Cardiac fibroblast (primary cell): Measurements from ENCODE around the gene NELL2.

Experiments used
- DNase-seq, 2 donors: peaks; one replicate each; pipeline versions ENCODE4 v3.0.0 to v3.0.0-alpha.2; 2010; ENCODE audit warnings: low read depth in 2 of 2
- H3K4me3 ChIP-seq, 2 donors: replicated peaks in 1 of 2; 1 replicate in 1 of 2; 2 replicates in 1 of 2; pipeline ENCODE4 v1.5.1; 2011; ENCODE audit warnings: low read depth in 2 of 2, low read length in 2 of 2, mild to moderate bottlenecking in 2 of 2, moderate library complexity in 1 of 2
- CTCF ChIP-seq: IDR thresholded peaks from one replicate; pipeline ENCODE4 v1.5.1; 2011; ENCODE audit warnings: low read depth, mild to moderate bottlenecking, low read length, inconsistent platforms

The NELL2 gene

DNA sequence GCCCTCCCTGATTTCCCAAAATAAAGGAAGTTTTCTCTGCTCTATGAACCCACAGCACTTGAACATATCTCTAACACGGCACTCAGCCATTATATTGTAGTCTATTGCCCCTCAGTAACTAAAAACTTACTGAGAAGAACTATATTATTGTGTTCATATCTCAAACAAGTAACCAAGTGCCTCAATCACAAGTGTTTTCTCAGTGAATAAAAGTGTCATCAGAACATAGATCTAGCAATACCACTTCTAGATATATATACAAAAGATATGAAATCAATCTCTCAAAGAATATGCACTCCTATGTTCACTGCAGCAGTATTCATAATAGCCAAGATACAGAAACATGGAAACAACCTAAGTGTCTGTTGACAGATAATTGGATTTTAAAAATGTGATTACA is 138.1 kb downstream of the NELL2 start:
- DNase-seq: no peak
- H3K4me3 ChIP-seq: no peak overlapping the region
- TF ChIP-seq CTCF: no peak

GRCh38 chr12:44728566-44728965 is 147.5 kb downstream of the NELL2 start:
- H3K4me3 ChIP-seq: no peak overlapping the region
- DNase-seq: no peak
- TF ChIP-seq CTCF: no peak

GRCh38 chr12:44720265-44720664 is 155.8 kb downstream of the NELL2 start:
- no peak for DNase-seq
- no peak for TF ChIP-seq CTCF
- H3K4me3 ChIP-seq: no peak overlapping the region

DNA sequence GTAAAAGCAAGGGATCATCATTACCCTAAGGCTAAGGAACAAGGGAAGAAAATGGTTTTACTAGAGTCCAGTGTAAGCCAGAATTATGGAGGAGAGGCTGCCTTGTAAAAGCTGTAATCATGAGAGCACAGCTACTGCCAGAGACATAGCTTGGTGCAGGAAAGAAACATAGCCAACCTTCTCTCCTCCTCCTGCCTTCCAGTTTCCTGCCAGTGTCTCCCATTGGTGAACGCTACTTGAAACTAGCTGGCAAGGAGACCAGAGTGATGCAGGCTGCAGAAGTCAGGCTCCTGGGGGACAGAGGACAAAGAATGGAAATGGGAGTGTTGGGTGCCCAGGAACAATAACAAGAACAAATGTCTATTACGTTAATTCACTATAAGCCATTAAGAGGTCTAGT is 158.5 kb downstream of the NELL2 start:
- H3K4me3 ChIP-seq: no peak overlapping the region
- DNase-seq: no peak
- TF ChIP-seq CTCF: no peak

DNA sequence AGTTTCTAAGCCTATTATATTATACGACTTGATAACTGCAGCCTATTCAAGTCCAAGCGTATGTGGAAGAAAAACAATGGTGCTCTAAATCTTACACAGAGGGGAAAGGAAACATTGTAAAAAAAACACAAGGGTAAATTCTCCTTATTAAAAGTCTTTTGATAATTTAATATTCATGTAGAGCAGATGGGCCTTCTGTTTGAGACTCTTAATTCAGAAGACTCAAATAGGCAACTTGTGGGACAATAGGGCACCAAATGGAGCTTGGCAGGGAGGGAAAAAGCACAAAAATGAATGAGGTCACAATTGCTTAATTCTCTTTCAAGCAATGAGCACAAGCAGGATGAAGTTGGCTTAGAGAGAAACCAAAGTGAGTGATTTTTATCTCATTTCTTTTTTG is 159.4 kb downstream of the NELL2 start:
- H3K4me3 ChIP-seq: no peak overlapping the region
- TF ChIP-seq CTCF: no peak
- no peak for DNase-seq

GRCh38 chr12:44711736-44712135 is 164.4 kb downstream of the NELL2 start:
- TF ChIP-seq CTCF: no peak
- no peak for DNase-seq

GRCh38 chr12:44709166-44709565 is 166.9 kb downstream of the NELL2 start:
- no peak overlapping the region for H3K4me3 ChIP-seq
- no peak for DNase-seq
- no peak for TF ChIP-seq CTCF

More at GRCh38 chr12:44711736-44712135, 164.4 kb downstream of the NELL2 start:
- no peak overlapping the region for H3K4me3 ChIP-seq
